GM12878 (cell line): Measurements from ENCODE around the gene FRK. TPM values are rescaled to one million over a fixed set of nuclear protein-coding genes. Genes with fewer than 3 reads are reported as not detected.
A peak's percentile ranks its signal among the peaks of the same experiment; 100 is the strongest.

ENCODE experiments used
- ATAC-seq: fragments of 200-7000 bp; cut with Tn5 transposase; 3 replicates; pipeline ENCODE4 v1.9.1; 2020; ENCODE audit warnings: mild to moderate bottlenecking, moderate library complexity
- BruUV-seq: library from RNA; stranded (reverse); fragments of 400-500 nt; replicated peaks from 2 replicates; lab custom pipeline; 2021; lab: Mats Ljungman, UMichigan
- CTCF ChIA-PET: fragments of 300-600 bp; sonication (Branson Sonifier 250); formaldehyde crosslinking; extraction: SDS; loops from one replicate; lab custom pipeline; 2021; ENCODE audit warnings: inconsistent platforms; lab: Yijun Ruan, JAX
- POLR2A ChIA-PET: fragments of 350-600 bp; formaldehyde crosslinking; extraction: SDS; loops from one replicate; lab custom pipeline; 2021; ENCODE audit warnings: inconsistent platforms; lab: Charles Lee
- RAD21 ChIA-PET: fragments of 300-600 bp; sonication (Branson Sonifier 250); formaldehyde crosslinking; loops from one replicate; lab custom pipeline; 2023; ENCODE audit warnings: antibody characterized with exemption; ENCODE audit not compliant: unreplicated experiment; lab: Charles Lee
- SMC1A ChIA-PET: fragments of 300-600 bp; sonication (Branson Sonifier 250); formaldehyde crosslinking; loops from one replicate; lab custom pipeline; 2023; ENCODE audit not compliant: unreplicated experiment, uncharacterized antibody; lab: Charles Lee
- DNase-seq: peaks from one replicate; pipeline ENCODE4 v3.0.0-alpha.2; 2011; ENCODE audit warnings: low read depth, low spot score
- FAIRE-seq: peaks from 3 replicates; lab custom pipeline; 2011; peaks lifted over from hg19 to GRCh38; lab: Jason Lieb, UNC
- H2AFZ ChIP-seq: 2 replicates; pipeline ENCODE4 v1.6.0; 2011; ENCODE audit warnings: low read depth, low read length, control low read depth; ENCODE audit not compliant: control insufficient read depth
- H3K27ac ChIP-seq: 2 replicates; pipeline ENCODE4 v1.5.1; 2011; ENCODE audit warnings: control low read depth; ENCODE audit not compliant: control insufficient read depth, insufficient read depth
- H3K27me3 ChIP-seq, 2 experiments: replicated peaks in 1 of 2; 2 replicates each; pipeline versions ENCODE4 v1.6.0 to v1.6.1; 2011; ENCODE audit warnings: low read length in 1 of 2; ENCODE audit not compliant: control insufficient read depth in 2 of 2, insufficient read depth in 2 of 2
- H3K36me3 ChIP-seq, 2 experiments: 2 replicates each; pipeline ENCODE4 v1.5.1; 2011; ENCODE audit warnings: low read length in 1 of 2; ENCODE audit not compliant: control insufficient read depth in 2 of 2, insufficient read depth in 2 of 2
- H3K4me1 ChIP-seq: 2 replicates; pipeline ENCODE4 v1.6.1; 2011; ENCODE audit warnings: mild to moderate bottlenecking, low read length, moderate library complexity, mixed read lengths; ENCODE audit not compliant: control insufficient read depth, insufficient read depth
- H3K4me2 ChIP-seq: 2 replicates; pipeline ENCODE4 v1.6.0; 2011; ENCODE audit warnings: control low read depth; ENCODE audit not compliant: control insufficient read depth, insufficient read depth
- H3K4me3 ChIP-seq: fragments of 200-600 bp; sonication (generic); 2 replicates; pipeline ENCODE4 v1.5.1; 2016
- H3K79me2 ChIP-seq: 2 replicates; pipeline ENCODE4 v1.6.0; 2011; ENCODE audit warnings: low read length; ENCODE audit not compliant: control insufficient read depth, insufficient read depth
- H3K9ac ChIP-seq: 2 replicates; pipeline ENCODE4 v1.8.0; 2011; ENCODE audit warnings: low read length, control low read depth, mixed read lengths; ENCODE audit not compliant: control insufficient read depth, insufficient read depth
- H3K9me3 ChIP-seq: replicated peaks from 3 replicates; pipeline ENCODE4 v1.5.1; 2011; ENCODE audit warnings: mild to moderate bottlenecking, low read length; ENCODE audit not compliant: control insufficient read depth, insufficient read depth
- H4K20me1 ChIP-seq: 2 replicates; pipeline ENCODE4 v1.6.0; 2011; ENCODE audit not compliant: control insufficient read depth, insufficient read depth
- ATF2 ChIP-seq: IDR thresholded peaks from 2 replicates; pipeline ENCODE4 v1.6.1; 2012; ENCODE audit warnings: low read length, inconsistent platforms
- ATF7 ChIP-seq: fragments of 450-650 bp; IDR thresholded peaks from 2 replicates; pipeline ENCODE4 v1.6.1; 2016; ENCODE audit warnings: low read depth, mild to moderate bottlenecking
- BRCA1 ChIP-seq: IDR thresholded peaks from 2 replicates; pipeline ENCODE4 v1.6.1; 2011; ENCODE audit warnings: low read depth, low read length, improper control_type of control experiment
- DPF2 ChIP-seq: fragments of 450-650 bp; IDR thresholded peaks from 2 replicates; pipeline ENCODE4 v1.6.1; 2017; ENCODE audit warnings: mild to moderate bottlenecking
- EGR1 ChIP-seq, 2 experiments: IDR thresholded peaks; 1 replicate in 1 of 2; 2 replicates in 1 of 2; pipeline ENCODE4 v1.6.1; 2011 to 2012; ENCODE audit warnings: low read depth in 2 of 2, low read length in 2 of 2, borderline replicate concordance in 1 of 2, mild to moderate bottlenecking in 1 of 2, moderate library complexity in 1 of 2
- EP300 ChIP-seq, 2 experiments: fragments of 150-350 bp in 1 of 2; IDR thresholded peaks; 2 replicates each; pipeline ENCODE4 v1.6.1; 2011 to 2012; ENCODE audit warnings: low read depth in 2 of 2, low read length in 2 of 2, borderline replicate concordance in 1 of 2, improper control_type of control experiment in 1 of 2, inconsistent platforms in 1 of 2; ENCODE audit not compliant: control insufficient read depth in 1 of 2
- HDAC2 ChIP-seq: fragments of 200-600 bp; sonication (generic); IDR thresholded peaks from 2 replicates; pipeline ENCODE4 v1.6.1; 2017
- IKZF2 ChIP-seq, 2 experiments: fragments of 450-650 bp; IDR thresholded peaks; 2 replicates each; pipeline ENCODE4 v1.6.1; 2017; ENCODE audit warnings: mild to moderate bottlenecking in 2 of 2, moderate library complexity in 2 of 2
- IRF4 ChIP-seq: IDR thresholded peaks from 2 replicates; pipeline ENCODE4 v1.6.1; 2011; ENCODE audit warnings: low read depth, low read length
- JUNB ChIP-seq: IDR thresholded peaks from 2 replicates; pipeline ENCODE4 v1.6.1; 2016; ENCODE audit warnings: antibody characterized with exemption, mild to moderate bottlenecking
- MLLT1 ChIP-seq: fragments of 450-650 bp; IDR thresholded peaks from 2 replicates; pipeline ENCODE4 v1.6.1; 2016; ENCODE audit warnings: mild to moderate bottlenecking
- MTA2 ChIP-seq: fragments of 450-650 bp; IDR thresholded peaks from 2 replicates; pipeline ENCODE4 v1.6.1; 2016; ENCODE audit warnings: low read depth, mild to moderate bottlenecking, moderate library complexity
- NFIC ChIP-seq: IDR thresholded peaks from 2 replicates; pipeline ENCODE4 v1.6.1; 2012; ENCODE audit warnings: low read depth, mild to moderate bottlenecking, inconsistent platforms, low read length, moderate library complexity
- NKRF ChIP-seq: fragments of 450-650 bp; conservative IDR thresholded peaks from 2 replicates; pipeline ENCODE4 v1.6.1; 2017; ENCODE audit warnings: mild to moderate bottlenecking, moderate library complexity
- RAD21 ChIP-seq: IDR thresholded peaks from 2 replicates; pipeline ENCODE4 v1.6.1; 2011; ENCODE audit warnings: mild to moderate bottlenecking, low read depth, low read length, moderate library complexity; ENCODE audit not compliant: insufficient read depth
- RUNX3 ChIP-seq: IDR thresholded peaks from 2 replicates; pipeline ENCODE4 v1.6.1; 2012; ENCODE audit warnings: low read length, inconsistent platforms
- SPI1 ChIP-seq: IDR thresholded peaks from 2 replicates; pipeline ENCODE4 v1.6.1; 2011; ENCODE audit warnings: low read depth, mild to moderate bottlenecking, low read length, moderate library complexity, borderline replicate concordance; ENCODE audit not compliant: insufficient read depth
- in situ Hi-C: fragments of 300-500 bp; cut with MboI; formaldehyde crosslinking; loops from 9 replicates; pipeline ENCODE4 v1.14.3; 2018; ENCODE audit warnings: mixed read lengths
- intact Hi-C: fragments of 100-400 bp; cut with micrococcal nuclease; formaldehyde crosslinking; loops from one replicate; pipeline ENCODE4 v1.14.2; 2022; ENCODE audit not compliant: unreplicated experiment
- polyA plus RNA-seq, 11 experiments: library from polyadenylated mRNA; depleted of rRNA in 4 of 11; unstranded in 6 of 11; stranded (reverse) in 5 of 11; fragments of >200 nt; fragmentation: Nextera tagmentation in 4 of 11; fragmentation: Illumina TruSeq in 1 of 11; extraction: Ambion mirVana in 4 of 11; extraction: Trizol in 1 of 11; gene quantifications; 1 replicate in 1 of 11; 2 replicates in 10 of 11; pipeline versions ENCODE4 v1.2.1 to v1.2.3, GENCODE V29; 2011 to 2016; ENCODE audit warnings: inconsistent platforms in 2 of 11, missing spikeins in 2 of 11, low read depth in 1 of 11
- total RNA-seq, 4 experiments: library from RNA; depleted of rRNA in 3 of 4; stranded (reverse); fragments of >200 nt in 3 of 4; fragmentation: Illumina TruSeq in 1 of 4; extraction: Trizol in 1 of 4; gene quantifications; 2 replicates each; pipeline versions ENCODE4 v1.2.1 to v1.2.3, GENCODE V29; 2013 to 2021
- TF ChIP-seq, protein P1 (sequence below): fragments of 450-650 bp; IDR thresholded peaks from 2 replicates; pipeline ENCODE4 v1.6.1; 2017; ENCODE audit warnings: low read depth, mild to moderate bottlenecking, moderate library complexity

FRK gene
- total and polyA plus RNA-seq, 10 of the 15 experiments (the other 5 are each of a cell fraction or from before 2014, with no cell fraction given) = 0.29 to 2.4 (median 1.2) TPM

- Histone ChIP-seq H3K9ac (no peak overlapping the region), H3K27me3 (no peaks in the 10 kb centered on the region), H3K4me3 (0 out of 2 replicates have a peak overlapping the region, but pooled peaks have one; percentile 11), H3K9me3 (peaks cover 4% of the 10 kb centered on the region; the same call in 2 of the 3 replicates), H3K79me2 (no peaks in the 10 kb centered on the region; the same call in 1 of the 2 replicates), H3K36me3 (no peaks in the 10 kb centered on the region), H3K4me1 (peaks cover 46% of the 10 kb centered on the region), H3K4me2 (peak overlapping the region; percentile 38; the same call in 1 of the 2 replicates), H2AFZ (no peak overlapping the region), H3K27ac (peak overlapping the region; percentile 42), H4K20me1 (no peaks in the 10 kb centered on the region)
- intact Hi-C loops (no loop called here), in situ Hi-C loops (no loop called here)
- ChIA-PET RAD21 (interaction anchor here (0.9 to 5.3 kb wide), 7 partner anchors 8 to 91 kb away, joined by 3 to 47 read pairs (median 14); partner anchors contain the start of genes FRK and NT5DC1), CTCF (interaction anchor here (1.3 to 6.4 kb wide), 6 partner anchors 9 to 84 kb away, joined by 3 to 59 read pairs (median 11); no protein-coding TSS in a partner anchor), SMC1A (interaction anchor here (0.8 to 6.8 kb wide), 12 partner anchors 8 to 91 kb away, joined by 3 to 101 read pairs (median 8); partner anchors contain the start of genes FRK and NT5DC1), POLR2A (interaction anchor here (1.1 to 5.2 kb wide), 3 partner anchors 66 to 81 kb away, joined by 3 to 51 read pairs (median 10); partner anchors contain the start of gene NT5DC1)
- no peak for ATAC-seq
- FAIRE-seq = no peak
- BruUV-seq = no TSS peak
- no peak for DNase-seq
- TF ChIP-seq ATF2 = peak; percentile 46; the same call in 1 of the 2 replicates
- peak; percentile 86 for TF ChIP-seq NFIC
- no peak for TF ChIP-seq IRF4
- TF ChIP-seq RAD21 = no peak
- peak; percentile 91 for TF ChIP-seq RUNX3
- no peak for TF ChIP-seq BRCA1
- peak in 1 of 2 experiments; percentile 22; a peak in 3 of 4 replicates for TF ChIP-seq IKZF2 (IDR thresholded peaks at IDR 0.05)
- TF ChIP-seq SPI1 = no peak
- no peak for TF ChIP-seq EGR1 (IDR thresholded peaks at IDR 0.05; ENCODE audit: borderline replicate concordance in 1 of 2, low read depth in 2 of 2, low read length in 2 of 2)
- peak; percentile 90 for TF ChIP-seq MTA2
- TF ChIP-seq, protein P1, sequence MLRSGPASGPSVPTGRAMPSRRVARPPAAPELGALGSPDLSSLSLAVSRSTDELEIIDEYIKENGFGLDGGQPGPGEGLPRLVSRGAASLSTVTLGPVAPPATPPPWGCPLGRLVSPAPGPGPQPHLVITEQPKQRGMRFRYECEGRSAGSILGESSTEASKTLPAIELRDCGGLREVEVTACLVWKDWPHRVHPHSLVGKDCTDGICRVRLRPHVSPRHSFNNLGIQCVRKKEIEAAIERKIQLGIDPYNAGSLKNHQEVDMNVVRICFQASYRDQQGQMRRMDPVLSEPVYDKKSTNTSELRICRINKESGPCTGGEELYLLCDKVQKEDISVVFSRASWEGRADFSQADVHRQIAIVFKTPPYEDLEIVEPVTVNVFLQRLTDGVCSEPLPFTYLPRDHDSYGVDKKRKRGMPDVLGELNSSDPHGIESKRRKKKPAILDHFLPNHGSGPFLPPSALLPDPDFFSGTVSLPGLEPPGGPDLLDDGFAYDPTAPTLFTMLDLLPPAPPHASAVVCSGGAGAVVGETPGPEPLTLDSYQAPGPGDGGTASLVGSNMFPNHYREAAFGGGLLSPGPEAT = peak; percentile 44; the same call in 1 of the 2 replicates
- peak; percentile 61 for TF ChIP-seq JUNB
- TF ChIP-seq ATF7 = no peak
- TF ChIP-seq HDAC2 = no peak
- TF ChIP-seq DPF2 = no peak
- 0 out of 4 replicates have a peak, but pooled peaks of 1 of the 2 experiments have one; percentile 40 for TF ChIP-seq EP300 (IDR thresholded peaks at IDR 0.05; ENCODE audit: borderline replicate concordance in 1 of 2, control insufficient read depth in 1 of 2, low read depth in 2 of 2, low read length in 2 of 2)
- no peak for TF ChIP-seq NKRF
- peak; percentile 20; the same call in 1 of the 2 replicates for TF ChIP-seq MLLT1
Measured at GRCh38 chr6:116020738-116021137, 40.0 kb downstream of the FRK start.
